HG03457 (cell line): ENCODE measurements around the gene DISP2.

Source experiments
- ATAC-seq: cut with Tn5 transposase; IDR thresholded peaks from one replicate; pipeline ENCODE4 v1.9.1; 2021; ENCODE audit warnings: moderate number of reproducible peaks; ENCODE audit not compliant: unreplicated experiment

The DISP2 gene

GRCh38 chr15:40325188-40325587, 32.8 kb upstream of the DISP2 start:
- no peak for ATAC-seq

GRCh38 chr15:40325700-40326099, 32.3 kb upstream of the DISP2 start:
- no peak for ATAC-seq

DNA sequence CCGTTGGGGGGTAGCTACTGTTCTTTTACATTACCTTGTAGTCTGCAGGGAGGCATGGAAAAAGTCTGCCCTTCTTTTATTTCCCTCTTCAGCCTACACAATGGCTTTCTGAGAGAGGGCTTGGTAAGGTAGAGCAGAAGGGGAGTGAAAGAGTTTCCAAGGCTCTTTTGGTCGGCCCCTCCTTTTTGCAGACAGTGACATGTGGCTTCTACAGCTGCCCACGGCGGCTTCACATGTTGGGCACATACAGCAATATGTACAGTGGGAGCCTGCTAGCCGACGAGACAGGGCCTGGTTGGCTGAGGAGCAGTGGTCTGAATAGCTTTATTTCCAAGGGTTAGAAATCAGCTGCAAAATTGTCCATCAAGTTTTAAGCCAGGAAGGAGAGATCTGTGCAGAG, 30.6 kb upstream of the DISP2 start:
- no peak for ATAC-seq

GRCh38 chr15:40328176-40328575, 29.8 kb upstream of the DISP2 start:
- no peak for ATAC-seq

DNA sequence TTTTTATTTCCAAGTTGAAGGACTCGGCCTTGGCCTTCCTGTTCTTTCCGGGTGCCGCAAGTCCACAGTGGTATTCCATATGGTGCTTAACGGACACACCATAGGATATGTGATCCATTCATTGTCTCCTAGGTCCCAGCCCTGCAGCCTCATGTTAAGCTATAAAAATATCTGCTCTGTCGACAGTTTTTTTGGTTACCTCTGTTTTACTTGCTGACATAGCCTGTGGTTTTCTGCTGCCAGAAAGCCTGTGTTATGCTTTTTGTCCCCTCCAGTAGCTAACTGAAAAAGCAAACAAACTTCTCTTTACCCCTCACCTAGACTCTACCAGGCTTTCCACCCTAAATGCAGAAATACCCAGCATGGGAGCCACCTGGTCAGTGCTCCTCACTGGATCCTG, 29.3 kb upstream of the DISP2 start:
- ATAC-seq, result no peak

DNA sequence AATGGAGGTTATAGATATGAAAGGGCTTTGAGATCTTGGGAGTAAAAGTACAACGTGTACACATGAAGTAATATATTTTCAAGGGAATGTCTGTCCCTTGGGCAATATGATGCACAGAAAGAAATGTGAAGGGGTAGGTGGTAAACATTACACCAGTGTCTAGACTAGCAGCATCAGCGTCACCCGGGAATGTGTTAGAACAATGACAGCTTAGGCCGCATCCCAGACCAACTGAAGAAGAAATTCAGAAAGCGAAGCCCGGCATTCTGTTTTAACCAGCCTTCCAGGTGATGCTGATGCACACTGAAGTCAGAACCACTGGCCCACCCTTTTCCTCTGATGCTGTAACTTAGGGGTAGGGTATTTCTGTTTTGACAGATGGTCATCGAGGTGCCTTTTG, 28.2 kb upstream of the DISP2 start:
- no peak for ATAC-seq

- ATAC-seq, result no peak
Measured at GRCh38 chr15:40330368-40330836, 27.6 kb upstream of the DISP2 start.

DNA sequence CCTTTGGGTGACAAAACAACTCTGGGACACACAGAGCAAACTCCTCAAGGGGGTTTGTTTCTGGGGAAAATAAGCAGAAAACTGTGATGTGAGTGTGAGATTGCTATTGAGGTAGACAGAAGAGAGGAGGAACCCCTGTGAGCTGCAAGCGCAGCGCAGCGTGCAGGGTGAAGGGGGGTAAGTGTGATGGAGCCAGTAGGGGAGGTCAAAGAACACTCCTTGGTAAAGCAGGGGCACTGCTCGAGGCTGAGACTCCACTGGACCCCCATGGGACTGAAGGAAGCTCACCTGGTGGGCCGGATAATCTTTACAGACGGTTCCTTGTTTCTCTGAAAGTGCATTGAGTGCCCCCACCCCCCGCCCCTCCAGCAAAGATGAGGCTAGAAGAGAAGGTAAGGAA, 27.0 kb upstream of the DISP2 start:
- ATAC-seq, result no peak

- no peak for ATAC-seq
Measured at GRCh38 chr15:40331637-40332036, 26.4 kb upstream of the DISP2 start.

GRCh38 chr15:40332113-40332781, 25.8 kb upstream of the DISP2 start:
- ATAC-seq, result no peak

DNA sequence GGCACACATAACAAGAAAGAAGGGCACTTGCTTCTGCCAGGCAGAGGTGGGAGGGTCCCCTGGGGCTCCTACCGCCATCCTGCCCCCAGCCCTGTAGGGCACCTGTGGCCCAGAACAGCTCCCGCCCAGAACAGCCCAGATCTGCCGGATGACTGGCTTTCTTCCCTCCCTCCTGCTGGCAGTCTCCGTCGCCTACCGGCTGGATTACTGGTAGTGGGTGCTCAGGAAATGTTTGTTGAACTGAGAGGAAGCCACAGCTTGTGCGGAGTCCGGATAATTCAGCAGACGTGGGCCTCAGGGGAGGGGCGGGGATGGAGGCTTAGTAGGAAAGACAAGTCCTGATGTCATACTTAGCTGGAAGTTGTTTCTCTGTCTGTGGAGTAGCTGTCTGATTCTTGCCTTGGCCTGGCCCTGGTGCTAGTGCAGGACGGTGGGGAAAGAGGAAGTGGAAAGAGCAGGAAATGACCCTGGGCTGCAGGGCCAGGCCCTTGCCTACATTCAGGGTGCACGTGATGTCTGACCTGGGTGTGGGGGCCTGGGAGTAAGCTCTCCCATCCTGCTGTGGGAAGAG, 24.0 kb upstream of the DISP2 start:
- no peak for ATAC-seq

- ATAC-seq, result no peak
Measured at GRCh38 chr15:40334541-40334940, 23.5 kb upstream of the DISP2 start.

- no peak for ATAC-seq
Measured at GRCh38 chr15:40334941-40335795, 22.9 kb upstream of the DISP2 start.

- no peak for ATAC-seq
Measured at GRCh38 chr15:40335938-40336743, 21.9 kb upstream of the DISP2 start.

- no peak for ATAC-seq
Measured at GRCh38 chr15:40336744-40337122, 21.3 kb upstream of the DISP2 start.

- no peak for ATAC-seq
Measured at GRCh38 chr15:40337597-40337996, 20.4 kb upstream of the DISP2 start.

- no peak for ATAC-seq
Measured at GRCh38 chr15:40338041-40338657, 19.9 kb upstream of the DISP2 start.

GRCh38 chr15:40338921-40339620, 18.9 kb upstream of the DISP2 start:
- ATAC-seq, result no peak

GRCh38 chr15:40339621-40339945, 18.4 kb upstream of the DISP2 start:
- ATAC-seq, result no peak

- ATAC-seq, result no peak
Measured at GRCh38 chr15:40340038-40340739, 17.8 kb upstream of the DISP2 start.
